SHP77 treated with DMSO at 0.1 percent for 48 hours (cell line): ENCODE data around the gene ERI3.

Experiments used
- DNase-seq: peaks from one replicate; lab custom pipeline; 2025; lab: John Stamatoyannopoulos, UW

Gene ERI3

GRCh38 chr1:44237721-44238457, 117.2 kb downstream of the ERI3 start:
- no peak for DNase-seq

- DNase-seq: no peak
These were observed 118.4 kb downstream of the ERI3 start for GRCh38 chr1:44236490-44237272.

GRCh38 chr1:44235808-44236207, 119.2 kb downstream of the ERI3 start:
- no peak for DNase-seq

DNA sequence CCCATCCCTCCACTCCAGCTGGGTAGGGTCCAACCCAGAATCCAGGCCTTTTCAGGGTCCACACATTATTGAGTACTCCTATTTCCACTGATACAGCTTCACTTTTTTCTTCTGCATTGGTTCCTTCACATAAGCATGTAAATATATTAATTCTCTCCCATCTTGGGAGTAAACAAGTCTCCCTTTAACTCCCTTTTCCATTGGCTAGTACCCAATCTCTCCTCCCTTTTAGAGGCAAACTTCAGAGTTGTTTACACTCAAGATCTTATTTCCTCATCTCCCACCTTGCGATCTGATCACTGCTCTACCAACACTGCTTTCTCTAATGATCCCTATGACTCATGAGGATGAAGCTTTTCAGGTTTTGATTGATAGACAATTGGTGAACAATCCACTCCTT, 121.5 kb downstream of the ERI3 start:
- DNase-seq: no peak

- no peak for DNase-seq
These were observed 124.3 kb downstream of the ERI3 start for GRCh38 chr1:44230796-44231195.

- DNase-seq: no peak
These were observed 125.5 kb downstream of the ERI3 start for GRCh38 chr1:44229435-44230167.

DNA sequence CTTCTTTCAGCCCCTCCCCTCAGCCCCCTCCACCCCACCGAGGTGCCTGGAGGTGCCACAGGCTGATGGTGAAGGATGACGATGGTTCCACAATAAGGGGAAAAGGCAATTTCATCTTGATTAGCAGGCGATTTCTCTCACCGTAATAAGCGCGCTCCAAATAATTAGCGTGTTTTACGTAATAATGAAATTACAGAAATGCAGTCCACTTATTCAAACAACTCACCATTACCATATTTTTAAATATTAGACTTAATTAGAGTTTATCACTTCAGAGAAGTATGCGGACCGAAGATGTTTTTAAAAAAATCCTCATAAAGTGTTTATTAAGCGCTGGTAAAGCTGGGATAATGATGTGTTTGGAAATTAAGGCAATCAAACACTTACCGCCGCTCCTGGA, 126.8 kb downstream of the ERI3 start:
- no peak for DNase-seq

DNA sequence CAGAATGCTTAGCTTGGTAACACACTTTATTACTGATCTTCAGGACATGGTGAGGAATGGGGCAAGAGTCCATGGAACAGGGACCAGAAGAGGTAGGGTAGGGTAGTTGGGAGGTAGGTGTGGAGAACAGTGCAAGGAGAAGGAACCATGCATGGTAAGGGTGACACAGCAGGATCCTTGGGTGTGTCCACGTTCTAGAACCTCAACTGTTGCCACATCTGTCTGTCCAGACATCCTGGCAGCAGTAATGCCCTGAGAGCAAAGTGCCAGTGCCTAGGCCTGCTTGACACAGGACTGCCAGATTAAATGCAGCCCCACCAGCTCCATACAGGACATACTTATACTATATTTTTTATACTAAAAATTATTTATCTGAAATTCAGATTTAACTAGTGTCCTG, 127.8 kb downstream of the ERI3 start:
- no peak for DNase-seq

- DNase-seq: no peak
These were observed 129.3 kb downstream of the ERI3 start for GRCh38 chr1:44225761-44226160.

DNA sequence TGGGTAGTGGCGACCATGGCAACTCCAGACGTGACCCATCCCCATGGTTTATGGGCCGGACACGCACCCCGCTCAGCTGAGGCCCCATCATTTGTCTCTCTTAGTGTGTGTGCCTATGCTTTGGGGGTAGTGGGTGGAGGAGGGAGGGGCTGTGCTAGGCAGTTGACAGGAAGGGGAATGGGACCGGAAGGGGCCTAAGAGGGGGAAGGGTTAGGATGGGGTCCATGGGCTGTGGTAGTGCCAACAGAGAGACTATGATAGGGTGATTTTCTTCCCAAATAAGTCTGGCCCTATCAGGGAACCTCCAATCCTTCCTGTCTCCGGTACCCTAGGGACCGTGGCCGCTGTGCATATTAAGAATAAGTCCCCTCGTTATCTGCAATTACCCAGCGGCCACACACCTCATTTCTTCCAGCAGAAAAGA, 131.9 kb downstream of the ERI3 start:
- no peak for DNase-seq

DNA sequence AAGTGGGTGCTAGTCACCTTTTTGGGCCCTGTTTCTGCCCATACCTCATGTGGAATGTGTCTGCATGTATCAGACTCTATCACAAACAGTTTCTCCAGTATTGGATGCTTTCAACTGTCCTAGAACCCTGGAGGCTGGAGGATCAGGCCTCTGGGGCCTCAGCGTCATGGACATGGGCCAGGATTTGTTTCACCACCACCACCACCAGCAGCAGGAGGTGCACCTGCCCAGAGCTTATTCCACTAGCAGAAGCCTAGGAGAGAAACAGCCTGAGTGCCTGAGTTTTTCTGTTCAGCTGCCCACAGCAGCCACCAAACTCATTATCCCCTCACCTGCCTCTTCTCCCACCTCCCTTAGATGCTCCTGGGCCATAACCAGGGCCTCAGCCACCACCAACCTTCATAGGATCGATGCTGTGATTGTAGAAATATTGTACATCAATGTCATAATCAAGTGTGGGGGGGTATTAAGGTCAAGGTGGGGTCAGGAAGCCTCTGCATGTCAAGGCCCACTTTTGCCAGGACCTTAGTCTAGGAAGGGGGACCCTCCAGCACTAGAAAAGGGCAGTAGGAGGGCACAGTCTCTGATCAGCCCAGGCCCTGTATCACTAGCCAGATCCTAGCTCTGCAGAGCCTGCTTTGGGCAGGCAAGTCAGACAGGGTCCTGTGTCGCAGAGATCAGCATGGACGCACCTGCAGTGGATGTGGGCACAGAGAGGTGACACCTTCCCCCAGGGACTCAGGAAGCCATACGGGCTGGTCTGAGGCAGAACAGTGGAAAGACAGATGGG, 132.5 kb downstream of the ERI3 start:
- no peak for DNase-seq

GRCh38 chr1:44221769-44222168, 133.3 kb downstream of the ERI3 start:
- no peak for DNase-seq

DNA sequence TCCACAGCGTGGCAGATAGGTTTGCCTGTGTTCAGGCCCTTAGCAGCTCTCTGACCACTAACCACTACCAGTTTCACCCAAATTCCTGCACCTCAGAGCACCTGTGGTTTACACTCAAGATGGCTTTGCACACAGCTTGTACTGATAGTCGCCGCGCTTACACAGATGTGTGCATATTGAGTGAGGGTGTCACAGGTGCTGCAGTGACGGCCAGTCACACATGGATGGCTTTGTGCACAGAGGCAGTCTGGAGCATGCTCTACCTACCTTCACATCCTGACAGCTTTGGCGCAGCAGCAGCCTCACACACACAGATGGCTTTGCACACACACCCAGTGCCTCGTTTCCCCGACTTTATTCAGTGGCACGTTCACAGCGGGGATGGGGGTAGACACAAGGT, 134.3 kb downstream of the ERI3 start:
- DNase-seq: no peak

DNA sequence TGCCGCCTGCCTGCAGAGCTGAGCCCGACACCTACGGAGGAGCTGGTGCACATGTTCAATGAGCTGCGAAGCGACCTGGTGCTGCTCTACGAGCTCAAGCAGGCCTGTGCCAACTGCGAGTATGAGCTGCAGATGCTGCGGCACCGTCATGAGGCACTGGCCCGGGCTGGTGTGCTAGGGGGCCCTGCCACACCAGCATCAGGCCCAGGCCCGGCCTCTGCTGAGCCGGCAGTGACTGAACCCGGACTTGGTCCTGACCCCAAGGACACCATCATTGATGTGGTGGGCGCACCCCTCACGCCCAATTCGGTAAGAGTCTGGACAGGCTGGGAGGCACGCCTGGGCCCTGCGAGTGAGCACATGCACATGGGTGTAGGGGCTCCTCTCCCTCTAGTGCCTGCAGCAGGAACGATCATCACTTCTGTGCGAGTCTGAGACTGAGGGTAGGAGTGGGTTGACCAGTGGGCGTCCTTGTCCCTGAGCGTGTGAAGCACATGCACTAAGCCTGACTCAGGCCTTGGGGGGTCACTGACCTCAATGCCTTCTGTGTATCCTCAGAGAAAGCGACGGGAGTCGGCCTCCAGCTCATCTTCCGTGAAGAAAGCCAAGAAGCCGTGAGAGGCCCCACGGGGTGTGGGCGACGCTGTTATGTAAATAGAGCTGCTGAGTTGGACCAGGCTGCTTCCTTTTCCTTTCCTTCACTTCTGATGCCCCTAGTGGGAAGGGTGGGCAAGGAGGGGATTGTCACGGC, 134.9 kb downstream of the ERI3 start:
- DNase-seq: no peak

DNA sequence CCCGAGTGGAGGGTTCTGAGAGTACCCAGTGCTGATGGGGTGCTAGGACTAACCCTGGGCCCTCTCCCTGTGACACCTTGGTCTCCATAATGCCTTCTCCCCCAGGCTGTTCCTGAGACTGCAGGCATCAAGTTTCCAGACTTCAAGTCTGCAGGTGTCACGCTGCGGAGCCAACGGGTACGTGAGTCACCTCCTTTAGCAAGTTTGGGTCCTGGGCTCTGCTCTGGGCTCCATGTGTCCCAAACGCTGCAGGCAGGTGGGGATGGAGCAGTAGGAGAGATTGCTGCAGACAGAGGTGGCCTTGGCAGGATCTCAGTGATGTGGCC, 135.8 kb downstream of the ERI3 start:
- DNase-seq: no peak

- DNase-seq: no peak
These were observed 136.4 kb downstream of the ERI3 start for GRCh38 chr1:44218503-44219300.

DNA sequence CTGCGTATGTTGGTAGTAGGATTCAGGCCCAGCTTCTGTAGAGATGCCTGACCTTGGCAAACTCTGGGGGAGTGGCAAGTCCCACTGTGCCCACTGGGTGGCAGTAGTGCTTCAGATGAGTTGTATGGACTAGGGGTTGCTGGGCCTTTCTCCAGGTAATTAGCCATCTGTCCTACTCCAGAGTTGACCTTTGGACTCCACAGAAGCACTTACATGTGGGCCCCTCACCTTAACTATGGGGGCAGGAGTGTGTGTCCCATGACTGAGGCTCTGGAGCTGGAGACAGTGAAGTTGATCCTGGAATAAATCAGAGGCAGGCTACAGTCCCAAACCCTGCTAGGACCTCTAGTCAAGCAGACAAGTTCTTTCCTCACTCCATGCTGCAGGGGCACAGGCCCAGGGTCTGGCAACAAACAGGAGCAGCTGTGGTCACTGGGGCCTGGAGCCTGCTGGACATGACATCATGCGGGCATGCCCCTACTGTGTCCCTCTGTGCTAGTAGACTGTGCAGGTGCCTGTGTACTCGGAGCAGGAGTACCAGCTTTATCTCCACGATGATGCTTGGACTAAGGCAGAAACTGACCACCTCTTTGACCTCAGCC, 137.1 kb downstream of the ERI3 start:
- DNase-seq: no peak

- peak; percentile 69 for DNase-seq
These were observed 141.6 kb downstream of the ERI3 start, which contains the start of gene DMAP1 for GRCh38 chr1:44213222-44214112. TSS of gene DMAP1 (plus strand) at chr1:44213471. CDS start at chr1:44213754, 283 bp downstream.
